HFF-Myc (cell line): ENCODE measurements around the gene HSPB9.

Experiments used
- DNase-seq: peaks from one replicate; pipeline ENCODE4 v3.0.0-alpha.2; 2011; ENCODE audit warnings: low read depth; ENCODE audit errors: extremely low read depth
- H3K4me3 ChIP-seq: replicated peaks from 2 replicates; pipeline ENCODE4 v1.5.1; 2011; ENCODE audit warnings: low read depth, mild to moderate bottlenecking, control low read depth, low read length
- CTCF ChIP-seq: IDR thresholded peaks from 2 replicates; pipeline ENCODE4 v1.5.1; 2012; ENCODE audit warnings: mild to moderate bottlenecking, low read depth, low read length, control low read depth; ENCODE audit errors: missing control alignments

HSPB9 gene

GRCh38 chr17:42110301-42111264, 12.0 kb upstream of the HSPB9 start:
- TF ChIP-seq CTCF: no peak
- H3K4me3 ChIP-seq: no peak overlapping the region
- no peak for DNase-seq

- H3K4me3 ChIP-seq: no peak overlapping the region
- TF ChIP-seq CTCF: no peak
- DNase-seq: no peak
These were observed 11.4 kb upstream of the HSPB9 start for GRCh38 chr17:42111265-42111636.

GRCh38 chr17:42111871-42112551, 10.6 kb upstream of the HSPB9 start:
- no peak for DNase-seq
- peak overlapping the region; percentile 41 for H3K4me3 ChIP-seq
- TF ChIP-seq CTCF: no peak

- peak; percentile 66 for DNase-seq
- no peak for TF ChIP-seq CTCF
- H3K4me3 ChIP-seq: peak within 1 kb of the TSS; percentile 41
These were observed 9.9 kb upstream of the HSPB9 start, which contains the start of gene DHX58 for GRCh38 chr17:42112552-42113176. DHX58 (minus strand) TSS chr17:42112714; CDS start chr17:42111892, 822 bp downstream.

GRCh38 chr17:42113293-42114069, 9.1 kb upstream of the HSPB9 start:
- no peak overlapping the region for H3K4me3 ChIP-seq
- TF ChIP-seq CTCF: no peak
- DNase-seq: no peak

- TF ChIP-seq CTCF: no peak
- H3K4me3 ChIP-seq: no peak overlapping the region
- no peak for DNase-seq
These were observed 8.5 kb upstream of the HSPB9 start for GRCh38 chr17:42114118-42114517.
